Measurements from ENCODE around the gene PIGH. TPM values are rescaled to one million over a fixed set of nuclear protein-coding genes. Genes with fewer than 3 reads are reported as not detected.

The PIGH gene
- total RNA-seq, 2 donors from 2014 or later = 32.7 to 34.5 TPM

DNA sequence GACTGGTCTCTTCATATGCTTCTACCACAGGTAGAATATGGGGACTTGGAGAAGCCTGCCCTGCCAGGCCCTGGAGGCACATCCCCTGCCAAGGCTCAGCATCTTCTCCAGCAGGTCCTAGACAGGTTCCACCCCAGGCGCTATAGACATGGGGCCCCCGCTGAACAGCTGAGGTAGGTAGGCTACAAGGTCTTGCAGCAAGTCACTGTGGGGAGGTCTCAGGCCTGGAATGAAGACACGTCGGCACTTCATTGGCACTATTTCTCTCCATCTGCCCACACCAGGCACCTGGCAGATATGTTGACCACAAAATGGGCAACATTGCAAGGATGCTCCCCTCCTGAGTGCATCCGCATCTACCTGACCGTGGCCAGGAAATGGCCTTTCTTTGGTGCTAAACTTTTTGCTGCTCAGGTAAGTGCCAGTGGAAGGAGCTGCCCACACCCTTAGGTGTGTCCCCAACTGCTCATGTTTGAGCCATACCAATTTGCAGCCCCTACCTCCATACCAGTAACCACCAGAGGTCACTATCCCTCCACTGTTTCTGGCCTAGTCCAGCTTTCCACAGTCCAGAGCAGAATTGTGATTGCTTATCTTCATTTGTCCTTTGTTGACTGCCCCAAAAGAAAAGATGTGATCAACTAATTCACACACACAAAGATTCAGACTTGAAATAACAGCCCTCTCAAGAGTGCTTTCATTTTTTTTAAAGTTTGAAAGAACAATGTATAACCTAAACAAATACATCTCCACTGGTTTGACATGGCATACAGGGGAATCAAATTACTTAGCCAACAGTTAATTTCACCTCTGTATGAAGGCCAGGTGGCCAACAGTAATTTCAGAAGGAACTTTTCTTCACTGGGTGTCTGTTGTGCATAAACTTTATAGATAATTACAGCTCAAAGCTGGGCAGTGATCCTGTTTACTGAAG lies 16.1 kb downstream of the PIGH start:
- no peak for ATAC-seq (ENCODE audit: insufficient number of reproducible peaks, low FRiP score, low read depth)
- H3K36me3 ChIP-seq = peaks cover 8% of the 10 kb centered on the region
- TF ChIP-seq CTCF (IDR thresholded peaks at IDR 0.05) = peak; percentile 48
- H3K4me1 ChIP-seq (ENCODE audit: control insufficient read depth in 1 of 2, low read depth in 2 of 2) = no peaks in the 10 kb centered on the region
- no peak for DNase-seq (ENCODE audit: low spot score)
- H3K9me3 ChIP-seq = no peaks in the 10 kb centered on the region
- H3K27me3 ChIP-seq (replicated peaks; ENCODE audit: insufficient read depth) = no peaks in the 10 kb centered on the region
- no peak overlapping the region for H3K27ac ChIP-seq
- no peak overlapping the region for H3K4me3 ChIP-seq

GRCh38 chr14:67582061-67582460 lies 18.0 kb downstream of the PIGH start:
- ATAC-seq (ENCODE audit: insufficient number of reproducible peaks, low FRiP score, low read depth) = no peak
- Histone ChIP-seq H3K4me1 (ENCODE audit: control insufficient read depth in 1 of 2, low read depth in 2 of 2) (no peaks in the 10 kb centered on the region), H3K9me3 (no peaks in the 10 kb centered on the region), H3K4me3 (no peak overlapping the region), H3K27me3 (replicated peaks; ENCODE audit: insufficient read depth) (no peaks in the 10 kb centered on the region), H3K27ac (no peak overlapping the region), H3K36me3 (peaks cover 5% of the 10 kb centered on the region)
- TF ChIP-seq CTCF (IDR thresholded peaks at IDR 0.05) = no peak
- DNase-seq (ENCODE audit: low spot score) = no peak

GRCh38 chr14:67581643-67582042 lies 18.4 kb downstream of the PIGH start:
- Histone ChIP-seq H3K9me3 (no peaks in the 10 kb centered on the region), H3K27ac (no peak overlapping the region), H3K4me1 (ENCODE audit: control insufficient read depth in 1 of 2, low read depth in 2 of 2) (no peaks in the 10 kb centered on the region), H3K36me3 (peaks cover 5% of the 10 kb centered on the region), H3K4me3 (no peak overlapping the region), H3K27me3 (replicated peaks; ENCODE audit: insufficient read depth) (no peaks in the 10 kb centered on the region)
- no peak for ATAC-seq (ENCODE audit: insufficient number of reproducible peaks, low FRiP score, low read depth)
- no peak for DNase-seq (ENCODE audit: low spot score)
- no peak for TF ChIP-seq CTCF (IDR thresholded peaks at IDR 0.05)

- DNase-seq (ENCODE audit: low spot score) = no peak
- H3K4me3 ChIP-seq = no peak overlapping the region
- no peak for ATAC-seq (ENCODE audit: insufficient number of reproducible peaks, low FRiP score, low read depth)
- peaks cover 5% of the 10 kb centered on the region for H3K36me3 ChIP-seq
- H3K27me3 ChIP-seq (replicated peaks; ENCODE audit: insufficient read depth) = no peaks in the 10 kb centered on the region
- TF ChIP-seq CTCF (IDR thresholded peaks at IDR 0.05) = no peak
- H3K4me1 ChIP-seq (ENCODE audit: control insufficient read depth in 1 of 2, low read depth in 2 of 2) = no peaks in the 10 kb centered on the region
- H3K27ac ChIP-seq = no peak overlapping the region
- no peaks in the 10 kb centered on the region for H3K9me3 ChIP-seq
These were observed 19.5 kb downstream of the PIGH start for GRCh38 chr14:67580336-67581171.

DNA sequence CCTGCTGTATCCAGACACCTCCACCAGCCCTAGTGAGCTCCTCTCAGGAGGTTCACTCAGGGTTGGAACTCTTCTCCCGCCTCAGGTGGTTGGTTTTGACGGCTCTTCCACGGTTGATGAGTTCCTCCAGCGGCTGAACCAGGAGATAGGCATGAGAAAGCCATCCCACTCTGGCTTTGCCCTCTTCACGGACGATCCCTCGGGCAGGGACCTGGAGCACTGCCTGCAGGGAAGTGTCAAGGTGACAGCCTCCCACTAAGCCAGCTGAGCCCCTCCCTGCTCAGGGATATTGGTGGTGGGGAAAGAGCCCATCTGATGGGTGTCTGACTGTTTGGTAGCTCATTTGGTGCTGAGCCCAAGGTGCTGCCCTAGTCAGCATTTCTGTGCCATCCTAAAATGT lies 20.4 kb downstream of the PIGH start:
- no peak overlapping the region for H3K4me3 ChIP-seq

More for the DNA sequence above, 20.4 kb downstream of the PIGH start:
- no peaks in the 10 kb centered on the region for H3K4me1 ChIP-seq (ENCODE audit: control insufficient read depth in 1 of 2, low read depth in 2 of 2)
- H3K36me3 ChIP-seq = peaks cover 5% of the 10 kb centered on the region
- ATAC-seq (ENCODE audit: insufficient number of reproducible peaks, low FRiP score, low read depth) (no peak), DNase-seq (ENCODE audit: low spot score) (no peak)
- H3K27me3 ChIP-seq (replicated peaks; ENCODE audit: insufficient read depth) = no peaks in the 10 kb centered on the region
- no peaks in the 10 kb centered on the region for H3K9me3 ChIP-seq
- TF ChIP-seq CTCF (IDR thresholded peaks at IDR 0.05) = no peak
- H3K27ac ChIP-seq = no peak overlapping the region
